ENCODE measurements around the gene GATD1. TPM values are rescaled to one million over a fixed set of nuclear protein-coding genes. Genes with fewer than 3 reads are reported as not detected.

Gene GATD1
- total and polyA plus RNA-seq, 9 of the 15 experiments (the other 6 are each of a cell fraction or from before 2014, with no cell fraction given) = 2.8 to 144 (median 36.9) TPM

GRCh38 chr11:810040-810567 lies 32.8 kb upstream of the GATD1 start (continued):
- TF ChIP-seq E2F3 (CRISPR knock-in tag; IDR thresholded peaks at IDR 0.05) (no peak), ZNF431 (CRISPR knock-in tag; IDR thresholded peaks at IDR 0.05) (no peak), FOXK1 (CRISPR knock-in tag; IDR thresholded peaks at IDR 0.05; ENCODE audit: borderline replicate concordance) (no peak), KLF6 (CRISPR knock-in tag; IDR thresholded peaks at IDR 0.05; ENCODE audit: borderline replicate concordance) (no peak), FOXJ3 (CRISPR knock-in tag; IDR thresholded peaks at IDR 0.05) (no peak), IRF1 (CRISPR knock-in tag; IDR thresholded peaks at IDR 0.05; ENCODE audit: borderline replicate concordance) (no peak), ZNF384 (IDR thresholded peaks at IDR 0.05; ENCODE audit: low read depth, low read length) (no peak), TEAD4 (IDR thresholded peaks at IDR 0.05; ENCODE audit: low read length) (no peak), TEAD4 (CRISPR knock-in tag; IDR thresholded peaks at IDR 0.05; ENCODE audit: borderline replicate concordance) (peak; percentile 14; the same call in 1 of the 2 replicates), POLR3G (IDR thresholded peaks at IDR 0.05; ENCODE audit: extremely low read depth, insufficient read length, insufficient replicate concordance) (no peak), BMI1 (IDR thresholded peaks at IDR 0.05; ENCODE audit: low read length) (no peak), PPARD (CRISPR knock-in tag; IDR thresholded peaks at IDR 0.05) (no peak), ATF1 (CRISPR knock-in tag; IDR thresholded peaks at IDR 0.05) (no peak), ATF1 (tag; IDR thresholded peaks at IDR 0.05) (no peak), ZNF639 (CRISPR knock-in tag; conservative IDR thresholded peaks at IDR 0.05 in 1 of 2, IDR thresholded peaks at IDR 0.05 in 1 of 2) (peak in 1 of 2 experiments; percentile 18; a peak in 1 of 4 replicates), NEUROD1 (IDR thresholded peaks at IDR 0.05; ENCODE audit: borderline replicate concordance, low read depth, low read length, partially characterized antibody) (no peak), HNRNPH1 (optimal IDR thresholded peaks at IDR 0.05; ENCODE audit: low read depth, low read length) (no peak), HDAC6 (IDR thresholded peaks at IDR 0.05; ENCODE audit: low read depth, low read length) (no peak), SMAD4 (CRISPR knock-in tag; conservative IDR thresholded peaks at IDR 0.05) (peak; percentile 63; the same call in 1 of the 2 replicates), POLR2G (IDR thresholded peaks at IDR 0.05; ENCODE audit: low read depth, low read length) (peak; percentile 55), THRB (CRISPR knock-in tag; conservative IDR thresholded peaks at IDR 0.05) (no peak)
- TF ChIP-seq, protein P1, sequence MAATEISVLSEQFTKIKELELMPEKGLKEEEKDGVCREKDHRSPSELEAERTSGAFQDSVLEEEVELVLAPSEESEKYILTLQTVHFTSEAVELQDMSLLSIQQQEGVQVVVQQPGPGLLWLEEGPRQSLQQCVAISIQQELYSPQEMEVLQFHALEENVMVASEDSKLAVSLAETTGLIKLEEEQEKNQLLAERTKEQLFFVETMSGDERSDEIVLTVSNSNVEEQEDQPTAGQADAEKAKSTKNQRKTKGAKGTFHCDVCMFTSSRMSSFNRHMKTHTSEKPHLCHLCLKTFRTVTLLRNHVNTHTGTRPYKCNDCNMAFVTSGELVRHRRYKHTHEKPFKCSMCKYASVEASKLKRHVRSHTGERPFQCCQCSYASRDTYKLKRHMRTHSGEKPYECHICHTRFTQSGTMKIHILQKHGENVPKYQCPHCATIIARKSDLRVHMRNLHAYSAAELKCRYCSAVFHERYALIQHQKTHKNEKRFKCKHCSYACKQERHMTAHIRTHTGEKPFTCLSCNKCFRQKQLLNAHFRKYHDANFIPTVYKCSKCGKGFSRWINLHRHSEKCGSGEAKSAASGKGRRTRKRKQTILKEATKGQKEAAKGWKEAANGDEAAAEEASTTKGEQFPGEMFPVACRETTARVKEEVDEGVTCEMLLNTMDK (IDR thresholded peaks at IDR 0.05; ENCODE audit: borderline replicate concordance, insufficient read depth, low read depth, low read length, poor library complexity, severe bottlenecking) = peak; percentile 9
- TF ChIP-seq, protein P2, sequence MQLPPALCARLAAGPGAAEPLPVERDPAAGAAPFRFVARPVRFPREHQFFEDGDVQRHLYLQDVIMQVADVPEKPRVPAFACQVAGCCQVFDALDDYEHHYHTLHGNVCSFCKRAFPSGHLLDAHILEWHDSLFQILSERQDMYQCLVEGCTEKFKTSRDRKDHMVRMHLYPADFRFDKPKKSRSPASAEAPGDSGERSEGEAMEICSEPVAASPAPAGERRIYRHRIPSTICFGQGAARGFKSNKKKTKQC (CRISPR knock-in tag; IDR thresholded peaks at IDR 0.05) = 0 out of 2 replicates have a peak, but pooled peaks have one; percentile 7

Measured in K562 (cell line).